ENCODE measurements around the gene MPZL3.

The MPZL3 gene

DNA sequence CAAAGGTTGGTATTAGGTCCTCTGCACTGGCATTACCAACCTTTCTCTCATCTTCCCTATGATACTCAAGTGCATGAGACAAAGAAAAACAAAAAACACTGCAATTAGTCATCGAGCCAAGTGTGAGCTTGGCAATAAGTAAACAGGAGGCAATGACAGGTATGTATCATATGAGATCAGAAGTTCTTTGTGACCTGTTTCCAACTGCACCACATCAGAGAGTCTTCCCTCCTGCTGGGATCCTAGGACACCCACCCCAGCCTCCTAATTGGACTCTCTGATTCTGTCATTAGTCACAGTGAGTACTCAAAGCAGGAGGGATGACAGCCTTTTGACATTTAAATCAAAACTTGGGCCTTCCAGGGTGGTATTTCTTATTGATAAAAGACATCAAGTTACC is 19.5 kb downstream of the MPZL3 start:
- no peak for DNase-seq (ENCODE audit: low read depth in 1 of 2, low spot score in 1 of 2)

DNA sequence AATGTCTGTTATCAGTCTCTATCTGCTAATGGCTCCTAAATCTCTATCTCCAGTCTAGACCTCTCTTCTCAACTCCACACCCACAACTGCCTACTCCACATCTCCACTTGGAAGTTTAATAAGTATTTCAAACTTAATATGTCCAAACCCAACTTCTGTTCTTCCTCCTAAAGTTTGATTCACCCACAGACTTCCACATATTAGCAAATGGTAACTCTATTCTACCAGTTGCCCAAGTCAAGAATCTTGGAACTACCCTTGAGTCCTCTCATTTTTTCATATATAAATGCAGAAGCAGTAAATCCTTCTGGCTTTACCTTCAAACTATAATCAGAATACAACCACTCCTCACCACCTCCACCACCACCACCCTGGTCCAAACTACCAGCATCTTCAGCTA is 20.7 kb downstream of the MPZL3 start:
- no peak for DNase-seq (ENCODE audit: low read depth in 1 of 2, low spot score in 1 of 2)

GRCh38 chr11:118230088-118230487 is 22.1 kb downstream of the MPZL3 start:
- DNase-seq (ENCODE audit: low read depth in 1 of 2, low spot score in 1 of 2): peak in 1 of 2 donors; percentile 16

DNA sequence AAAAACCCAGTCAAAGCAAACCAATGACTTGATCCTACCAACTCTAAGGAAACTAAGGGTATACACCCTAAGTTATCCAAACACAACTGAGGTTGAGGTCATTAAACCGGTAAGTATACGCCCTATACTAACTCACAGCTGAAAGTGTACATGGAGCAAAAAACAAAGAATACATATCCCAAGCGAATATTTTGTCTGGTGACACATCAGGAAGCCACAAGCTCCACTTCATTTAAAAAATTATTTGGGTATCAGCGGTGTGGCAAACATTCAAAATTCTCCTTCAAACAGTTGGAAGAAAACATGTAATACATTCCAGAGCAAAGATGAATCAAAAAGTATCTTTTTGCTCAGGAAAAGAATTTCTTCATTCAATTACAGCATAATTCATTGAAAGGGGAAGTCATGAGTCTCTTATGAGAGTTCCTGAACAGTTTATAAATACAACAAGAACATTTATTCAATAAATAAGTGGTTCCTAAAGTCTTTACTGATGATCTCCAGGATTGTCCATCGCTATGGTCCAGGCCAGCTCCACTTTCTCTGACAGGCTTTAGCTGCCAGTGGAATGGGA is 22.8 kb downstream of the MPZL3 start:
- no peak for DNase-seq (ENCODE audit: low read depth in 1 of 2, low spot score in 1 of 2)

DNA sequence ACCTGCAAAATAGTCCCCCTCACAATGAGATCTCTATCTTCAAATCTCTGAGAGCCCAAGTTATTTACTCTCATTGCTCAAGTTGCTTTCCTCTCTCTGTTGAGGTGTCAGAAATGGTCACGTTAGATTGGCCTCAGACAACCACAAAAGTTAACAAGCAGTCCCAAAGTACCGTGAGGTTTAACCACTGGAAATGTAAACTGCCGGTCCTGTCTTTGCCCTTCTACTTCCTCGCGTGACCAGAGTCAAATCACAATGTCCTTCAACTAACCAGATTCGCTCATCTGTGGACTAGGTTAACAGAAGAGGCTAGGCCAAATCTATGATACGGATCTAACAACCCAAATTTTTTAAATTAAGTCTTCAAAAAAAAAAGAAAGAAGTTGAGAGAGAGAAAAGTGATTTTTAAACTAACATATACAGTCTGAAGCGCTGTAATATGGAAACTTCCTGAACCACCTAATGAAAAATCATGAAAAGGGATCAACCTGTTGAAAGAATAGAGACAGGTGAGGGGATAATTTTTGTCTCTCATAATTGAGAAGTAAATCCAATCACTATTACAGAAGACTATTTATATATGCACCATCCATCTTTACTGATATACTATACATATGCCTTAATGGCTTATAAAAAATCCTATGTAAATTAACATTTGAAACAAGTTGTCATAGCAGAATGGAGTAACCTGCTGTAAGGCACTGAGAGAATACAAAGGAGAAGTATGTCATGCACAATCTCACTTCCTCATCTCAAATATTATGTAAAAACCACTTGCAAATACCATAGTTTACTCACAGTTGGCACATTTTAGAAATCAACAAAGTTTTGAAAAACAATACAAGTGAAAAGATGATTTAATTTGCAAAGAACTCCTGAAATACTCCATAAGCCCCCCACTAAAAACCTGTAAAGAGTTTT is 24.0 kb downstream of the MPZL3 start:
- DNase-seq (ENCODE audit: low read depth in 1 of 2, low spot score in 1 of 2): no peak

DNA sequence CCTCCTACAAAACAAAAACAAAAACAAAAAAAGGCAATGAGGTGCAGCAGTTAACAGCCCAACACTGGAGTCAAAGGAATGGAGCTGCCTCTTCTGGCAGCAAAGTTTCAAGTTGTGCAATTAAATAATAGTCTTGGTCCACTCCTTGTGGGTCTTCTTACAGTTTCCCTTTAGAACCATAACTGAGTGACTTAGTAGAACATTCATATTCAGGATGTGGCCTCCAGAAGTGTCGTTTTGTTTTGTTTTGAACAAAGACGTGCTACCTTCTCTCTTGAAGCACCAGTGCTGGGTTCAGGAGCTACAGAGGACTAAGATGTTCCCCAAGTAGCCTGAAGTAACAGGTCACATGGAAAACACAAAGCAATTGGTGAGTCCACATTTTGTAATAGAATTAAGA is 25.4 kb downstream of the MPZL3 start:
- DNase-seq (ENCODE audit: low read depth in 1 of 2, low spot score in 1 of 2): no peak

- DNase-seq (ENCODE audit: low read depth in 1 of 2, low spot score in 1 of 2): no peak
These were observed 25.9 kb downstream of the MPZL3 start for GRCh38 chr11:118226296-118226695.

GRCh38 chr11:118224511-118225188 is 27.5 kb downstream of the MPZL3 start, which contains the start of gene JAML:
Gene JAML (minus strand): TSS chr11:118225011. CDS start chr11:118214866, 10,145 bp downstream.
- DNase-seq (ENCODE audit: low read depth in 1 of 2, low spot score in 1 of 2): peak; percentile 28 to 46

DNA sequence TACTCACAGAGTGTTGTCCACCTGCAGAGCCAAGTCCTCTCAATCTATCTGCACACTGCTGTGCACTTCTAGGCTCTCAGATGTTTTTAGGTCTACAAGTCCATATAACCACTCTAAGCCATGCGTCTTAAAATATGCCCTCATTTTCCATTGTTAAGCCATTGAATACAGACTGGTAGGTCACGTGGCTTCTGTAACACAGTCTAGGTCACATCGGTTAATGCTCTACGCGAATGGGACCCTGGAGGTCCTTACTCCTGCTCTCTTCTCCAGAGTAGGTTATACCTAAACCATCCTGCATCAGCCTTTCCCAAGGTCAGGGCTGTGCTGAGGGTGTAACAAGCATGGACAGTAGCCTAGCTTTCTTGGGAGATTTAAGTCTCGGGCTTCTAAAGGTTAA is 28.2 kb downstream of the MPZL3 start:
- no peak for DNase-seq (ENCODE audit: low read depth in 1 of 2, low spot score in 1 of 2)

GRCh38 chr11:118223570-118223969 is 28.6 kb downstream of the MPZL3 start:
- DNase-seq (ENCODE audit: low read depth in 1 of 2, low spot score in 1 of 2): no peak

GRCh38 chr11:118222437-118222836 is 29.7 kb downstream of the MPZL3 start:
- no peak for DNase-seq (ENCODE audit: low read depth in 1 of 2, low spot score in 1 of 2)

DNA sequence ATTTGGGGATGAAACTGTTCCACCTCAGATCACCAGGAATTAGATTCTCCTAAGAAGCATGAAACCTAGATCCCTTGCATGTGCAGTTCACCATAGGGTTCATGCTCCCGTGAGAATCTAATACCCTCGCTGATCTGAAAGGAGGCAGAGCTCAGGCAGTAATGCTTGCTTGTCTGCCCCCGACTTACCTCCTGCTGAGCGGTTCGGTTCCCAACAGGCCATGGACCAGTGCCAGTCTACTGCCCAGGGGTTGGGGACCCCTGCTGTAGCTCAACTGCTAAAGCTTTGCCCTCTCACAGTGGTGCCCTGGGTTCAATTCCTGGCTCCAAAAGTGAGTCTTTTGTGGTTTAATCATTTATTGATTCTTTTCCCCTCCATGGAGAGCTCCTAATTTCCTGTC is 30.7 kb downstream of the MPZL3 start:
- DNase-seq (ENCODE audit: low read depth in 1 of 2, low spot score in 1 of 2): no peak

GRCh38 chr11:118219732-118220131 is 32.4 kb downstream of the MPZL3 start:
- DNase-seq (ENCODE audit: low read depth in 1 of 2, low spot score in 1 of 2): no peak

GRCh38 chr11:118219244-118219643 is 32.9 kb downstream of the MPZL3 start:
- no peak for DNase-seq (ENCODE audit: low read depth in 1 of 2, low spot score in 1 of 2)

GRCh38 chr11:118217575-118217974 is 34.6 kb downstream of the MPZL3 start:
- no peak for DNase-seq (ENCODE audit: low read depth in 1 of 2, low spot score in 1 of 2)

- peak in 1 of 2 donors; percentile 30 for DNase-seq (ENCODE audit: low read depth in 1 of 2, low spot score in 1 of 2)
These were observed 35.3 kb downstream of the MPZL3 start for GRCh38 chr11:118216621-118217481.

DNA sequence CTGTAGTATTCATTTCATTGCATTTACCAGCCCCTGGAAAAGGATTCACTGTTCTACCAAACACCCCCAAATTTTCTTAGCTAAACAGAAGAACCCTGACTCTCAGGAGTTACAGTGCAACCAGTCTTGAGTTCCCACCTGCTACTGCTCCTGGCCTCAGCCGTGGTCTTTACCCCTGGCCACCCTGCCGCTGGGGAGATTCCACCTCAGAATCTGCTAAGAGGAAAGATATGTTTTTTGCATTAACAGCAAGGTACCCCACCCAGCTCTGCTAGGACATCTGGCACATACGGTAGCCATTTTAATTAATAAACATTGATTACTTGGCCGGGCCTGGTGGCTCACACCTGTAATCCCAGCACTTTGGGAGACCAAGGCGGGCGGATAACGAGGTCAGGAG is 36.4 kb downstream of the MPZL3 start:
- DNase-seq (ENCODE audit: low read depth in 1 of 2, low spot score in 1 of 2): no peak

DNA sequence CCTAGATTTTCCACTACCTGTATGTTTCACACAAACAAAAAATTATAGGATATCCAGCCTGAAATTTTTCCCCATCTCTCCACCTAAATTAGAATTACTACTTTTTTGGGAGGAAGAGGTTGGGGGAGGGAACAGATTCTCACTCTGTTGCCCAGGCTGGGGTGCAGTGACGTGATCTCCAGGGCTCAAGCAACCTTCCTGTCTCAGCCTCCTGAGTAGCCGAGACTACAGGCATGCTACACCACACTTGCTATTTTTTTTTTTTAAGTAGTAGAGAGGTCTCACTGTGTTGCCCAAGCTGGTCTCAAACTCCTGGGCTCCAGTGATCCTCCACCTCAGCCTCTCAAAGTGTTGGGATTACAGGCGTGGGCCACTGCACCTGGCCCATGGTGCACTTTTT is 36.9 kb downstream of the MPZL3 start:
- no peak for DNase-seq (ENCODE audit: low read depth in 1 of 2, low spot score in 1 of 2)

GRCh38 chr11:118214210-118214914 is 37.8 kb downstream of the MPZL3 start:
- no peak for DNase-seq (ENCODE audit: low read depth in 1 of 2, low spot score in 1 of 2)

GRCh38 chr11:118213781-118214180 is 38.4 kb downstream of the MPZL3 start:
- no peak for DNase-seq (ENCODE audit: low read depth in 1 of 2, low spot score in 1 of 2)
